Measurements from ENCODE around the gene ACSL1. TPM values are rescaled to one million over a fixed set of nuclear protein-coding genes. Genes with fewer than 3 reads are reported as not detected.

Gene ACSL1
- polyA plus RNA-seq, 1 donor from 2014 or later = 30.7 TPM

- H3K36me3 ChIP-seq (ENCODE audit: insufficient read depth, low read length) = no peaks in the 10 kb centered on the region
- H3K4me3 ChIP-seq (ENCODE audit: low read length) = no peak overlapping the region
These were observed 13.1 kb downstream of the ACSL1 start for GRCh38 chr4:184812651-184813181.

GRCh38 chr4:184812199-184812542 is 13.6 kb downstream of the ACSL1 start:
- Histone ChIP-seq H3K4me2 (ENCODE audit: low read length) (no peak overlapping the region), H2AFZ (ENCODE audit: low read depth, low read length) (no peak overlapping the region), H3K4me3 (ENCODE audit: low read length) (no peak overlapping the region), H3F3A (ENCODE audit: insufficient read depth, low read length, poor library complexity, severe bottlenecking) (no peaks in the 10 kb centered on the region), H3K9me3 (ENCODE audit: low read length) (peaks cover 2% of the 10 kb centered on the region), H3K36me3 (ENCODE audit: insufficient read depth, low read length) (no peaks in the 10 kb centered on the region), H3K9ac (ENCODE audit: low read length) (no peak overlapping the region), H3K9me2 (ENCODE audit: insufficient read depth, low read length) (no peaks in the 10 kb centered on the region), H3K79me2 (replicated peaks; ENCODE audit: insufficient read depth, low read length) (no peaks in the 10 kb centered on the region), H4K20me1 (ENCODE audit: insufficient read depth) (no peaks in the 10 kb centered on the region), H3K27ac (ENCODE audit: low read length) (no peak overlapping the region), H3K27me3 (ENCODE audit: insufficient read depth, low read depth, low read length) (peaks cover 41% of the 10 kb centered on the region)
- TF ChIP-seq RAD21 (conservative IDR thresholded peaks at IDR 0.05) (no peak), EZH2 (IDR thresholded peaks at IDR 0.05; ENCODE audit: borderline replicate concordance, insufficient read depth, low read length, poor library complexity, severe bottlenecking) (no peak), CTCF (IDR thresholded peaks at IDR 0.05; ENCODE audit: poor library complexity, severe bottlenecking) (no peak), MXI1 (conservative IDR thresholded peaks at IDR 0.05; ENCODE audit: poor library complexity, severe bottlenecking) (no peak), POLR2AphosphoS5 (IDR thresholded peaks at IDR 0.05) (no peak), REST (IDR thresholded peaks at IDR 0.05; ENCODE audit: borderline replicate concordance) (no peak), TAF1 (IDR thresholded peaks at IDR 0.05; ENCODE audit: low read depth) (no peak)

More at GRCh38 chr4:184812651-184813181, 13.1 kb downstream of the ACSL1 start:
- Histone ChIP-seq H3K79me2 (replicated peaks; ENCODE audit: insufficient read depth, low read length) (no peaks in the 10 kb centered on the region), H3K9ac (ENCODE audit: low read length) (no peak overlapping the region), H4K20me1 (ENCODE audit: insufficient read depth) (no peaks in the 10 kb centered on the region), H3K9me3 (ENCODE audit: low read length) (peaks cover 2% of the 10 kb centered on the region), H2AFZ (ENCODE audit: low read depth, low read length) (no peak overlapping the region), H3K27ac (ENCODE audit: low read length) (no peak overlapping the region), H3F3A (ENCODE audit: insufficient read depth, low read length, poor library complexity, severe bottlenecking) (no peaks in the 10 kb centered on the region), H3K4me2 (ENCODE audit: low read length) (no peak overlapping the region), H3K27me3 (ENCODE audit: insufficient read depth, low read depth, low read length) (peaks cover 39% of the 10 kb centered on the region), H3K9me2 (ENCODE audit: insufficient read depth, low read length) (no peaks in the 10 kb centered on the region)
- no peak for TF ChIP-seq REST (IDR thresholded peaks at IDR 0.05; ENCODE audit: borderline replicate concordance)
- TF ChIP-seq MXI1 (conservative IDR thresholded peaks at IDR 0.05; ENCODE audit: poor library complexity, severe bottlenecking) = no peak
- TF ChIP-seq POLR2AphosphoS5 (IDR thresholded peaks at IDR 0.05) = no peak
- TF ChIP-seq TAF1 (IDR thresholded peaks at IDR 0.05; ENCODE audit: low read depth) = no peak
- TF ChIP-seq RAD21 (conservative IDR thresholded peaks at IDR 0.05) = no peak
- no peak for TF ChIP-seq EZH2 (IDR thresholded peaks at IDR 0.05; ENCODE audit: borderline replicate concordance, insufficient read depth, low read length, poor library complexity, severe bottlenecking)
- no peak for TF ChIP-seq CTCF (IDR thresholded peaks at IDR 0.05; ENCODE audit: poor library complexity, severe bottlenecking)
- TF ChIP-seq SMC3 (conservative IDR thresholded peaks at IDR 0.05; ENCODE audit: poor library complexity) = no peak
- no peak for TF ChIP-seq EP300 (conservative IDR thresholded peaks at IDR 0.05; ENCODE audit: poor library complexity, severe bottlenecking)
